Nucleus accumbens (tissue), 56 donors: Measurements from ENCODE around the gene IKZF2.

Experiments
- DNase-seq, 56 donors: peaks; one replicate each; lab custom pipeline; 2025; lab: John Stamatoyannopoulos, UW

IKZF2 gene

GRCh38 chr2:213010106-213010779, 141.2 kb downstream of the IKZF2 start:
- DNase-seq, result no peak

GRCh38 chr2:213007290-213007838, 144.0 kb downstream of the IKZF2 start:
- no peak for DNase-seq

DNA sequence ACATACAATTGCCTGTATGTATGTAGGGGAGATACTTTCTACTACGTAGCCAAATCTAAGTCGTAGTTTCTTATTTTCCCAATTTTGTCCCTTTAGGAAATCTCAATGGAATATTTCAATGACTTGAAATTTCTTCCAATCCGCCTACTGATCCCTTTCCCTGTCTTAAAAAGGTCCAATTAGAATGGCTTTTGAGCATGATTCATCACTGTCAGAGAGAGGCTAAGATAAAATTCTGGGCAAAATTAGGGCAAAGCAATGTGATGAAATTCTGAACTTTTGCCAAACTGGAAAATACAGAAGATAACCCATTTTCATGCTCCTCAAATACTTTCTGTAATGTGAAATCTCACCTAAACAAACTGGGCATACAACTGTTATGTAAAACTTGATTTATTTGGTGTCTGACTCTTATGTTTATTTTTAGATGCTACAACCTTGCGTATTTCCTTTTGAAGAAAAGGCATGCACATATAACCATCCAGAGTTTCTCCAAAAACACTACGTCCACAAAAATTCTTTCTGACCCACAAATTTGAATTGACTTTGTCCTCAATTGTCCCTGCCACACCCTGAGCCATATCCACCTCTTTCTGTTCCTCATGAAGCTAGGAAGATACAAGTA, 147.1 kb downstream of the IKZF2 start:
- no peak for DNase-seq

- no peak for DNase-seq
These were observed 149.0 kb downstream of the IKZF2 start for GRCh38 chr2:213002383-213002782.

DNA sequence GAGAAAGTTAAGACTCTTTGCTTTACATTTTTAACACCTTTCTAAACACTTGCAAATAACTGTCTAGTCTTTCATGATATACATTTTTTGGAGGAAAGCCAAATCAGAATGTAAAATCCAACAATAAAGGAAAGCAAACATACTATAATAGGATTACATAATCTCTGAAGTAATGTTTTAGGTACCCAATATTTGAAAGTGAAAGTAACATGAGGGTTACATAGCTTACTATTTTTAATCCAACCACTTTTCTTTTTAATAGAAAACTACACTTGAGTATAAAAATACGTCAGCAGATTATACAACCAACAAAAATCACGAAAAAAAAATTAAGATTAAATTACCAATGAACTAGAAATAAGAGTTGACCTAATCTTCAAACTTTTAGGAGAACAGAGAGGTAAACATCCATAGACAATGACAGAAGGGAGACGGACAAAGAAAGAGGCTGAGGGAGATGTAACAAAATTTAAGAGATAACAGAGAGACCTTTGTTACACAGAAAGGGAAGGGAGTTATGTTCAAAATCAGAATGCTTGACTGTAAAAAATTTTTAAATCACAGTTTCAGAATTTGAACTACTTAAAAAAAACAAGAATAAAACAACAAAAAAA, 150.0 kb downstream of the IKZF2 start:
- no peak for DNase-seq

- DNase-seq, result no peak
These were observed 152.6 kb downstream of the IKZF2 start for GRCh38 chr2:212998626-212999359.

DNA sequence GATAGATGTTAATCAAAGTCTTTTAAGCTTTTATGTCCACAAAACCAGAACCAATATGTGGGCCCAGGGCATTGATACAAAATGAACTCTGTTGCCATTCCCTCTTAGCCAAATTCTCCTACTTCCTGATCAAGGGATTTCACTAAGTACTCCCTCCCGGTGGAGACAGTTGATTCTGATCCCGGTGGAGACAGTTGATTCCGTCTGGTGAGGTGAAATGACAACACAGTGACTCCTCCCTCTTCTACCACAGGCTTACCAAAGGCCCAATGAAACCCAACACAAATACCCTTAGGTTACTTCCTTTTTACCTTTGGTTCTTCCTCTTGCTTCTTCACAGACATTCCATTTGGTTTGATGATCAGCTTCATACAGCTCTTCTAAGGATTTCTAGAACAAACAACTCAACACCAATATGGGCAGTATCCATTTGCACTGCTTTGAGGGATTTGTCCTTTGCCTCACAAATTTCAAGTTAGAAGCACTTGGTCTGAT, 153.8 kb downstream of the IKZF2 start:
- DNase-seq, result no peak

DNA sequence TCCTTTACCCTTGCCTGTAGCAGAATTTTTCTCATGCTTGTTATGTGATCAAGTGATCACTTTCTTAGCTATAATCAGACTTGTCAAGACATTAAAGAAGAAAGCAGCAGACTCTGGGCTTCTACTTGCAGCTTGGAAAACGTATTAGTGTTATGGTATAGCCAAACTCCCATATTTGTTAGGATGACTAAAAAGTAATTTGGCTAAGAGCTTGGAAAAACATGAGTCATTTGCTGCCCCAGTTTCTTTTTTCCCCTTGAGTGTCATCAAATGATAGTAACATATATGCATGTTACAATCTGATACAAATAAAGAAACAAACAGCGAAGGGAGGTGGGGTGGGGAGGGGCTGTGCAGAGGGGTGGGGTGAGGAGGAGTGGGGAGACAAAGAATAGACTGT, 155.5 kb downstream of the IKZF2 start:
- DNase-seq, result no peak

DNA sequence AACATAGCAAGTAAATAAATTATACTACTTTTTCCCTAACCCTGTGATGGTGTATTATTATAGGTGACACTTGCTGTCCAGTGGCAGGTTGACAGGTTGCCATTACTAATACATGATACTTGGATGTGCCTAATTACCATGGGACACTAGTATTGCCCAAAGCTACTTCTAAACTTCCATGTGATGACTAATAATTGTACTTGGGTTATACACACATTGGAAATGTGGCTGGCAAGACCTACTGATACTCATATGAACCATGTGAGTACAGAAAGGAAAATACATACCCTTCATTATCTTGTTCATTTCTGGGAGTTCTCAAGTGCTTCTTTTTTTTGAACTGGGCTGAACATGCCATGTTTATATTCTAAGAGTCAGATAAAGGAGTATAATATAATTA, 156.4 kb downstream of the IKZF2 start:
- DNase-seq, result no peak

DNA sequence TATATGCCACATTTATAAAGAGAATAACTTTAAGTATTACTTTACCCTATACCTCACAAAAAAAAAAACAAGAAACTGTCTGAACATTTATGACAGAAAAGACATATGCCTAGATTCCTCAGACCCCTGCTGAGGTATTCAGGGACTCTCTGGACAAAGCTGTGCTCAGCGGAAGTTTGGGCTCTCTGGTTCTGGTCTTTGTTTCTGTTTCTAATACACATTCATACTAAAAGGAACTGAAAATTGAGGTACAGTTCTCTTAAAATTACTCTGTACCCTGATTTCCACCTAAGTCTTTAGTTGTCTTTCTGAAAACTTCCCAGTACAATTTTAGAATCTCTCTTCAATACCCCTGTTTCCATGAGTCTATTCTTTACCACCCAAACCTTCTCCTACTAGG, 160.3 kb downstream of the IKZF2 start:
- DNase-seq, result no peak

GRCh38 chr2:212990697-212991096, 160.7 kb downstream of the IKZF2 start:
- DNase-seq, result no peak

GRCh38 chr2:212987492-212987891, 163.9 kb downstream of the IKZF2 start:
- DNase-seq, result no peak

GRCh38 chr2:212984129-212984528, 167.3 kb downstream of the IKZF2 start:
- DNase-seq, result no peak

DNA sequence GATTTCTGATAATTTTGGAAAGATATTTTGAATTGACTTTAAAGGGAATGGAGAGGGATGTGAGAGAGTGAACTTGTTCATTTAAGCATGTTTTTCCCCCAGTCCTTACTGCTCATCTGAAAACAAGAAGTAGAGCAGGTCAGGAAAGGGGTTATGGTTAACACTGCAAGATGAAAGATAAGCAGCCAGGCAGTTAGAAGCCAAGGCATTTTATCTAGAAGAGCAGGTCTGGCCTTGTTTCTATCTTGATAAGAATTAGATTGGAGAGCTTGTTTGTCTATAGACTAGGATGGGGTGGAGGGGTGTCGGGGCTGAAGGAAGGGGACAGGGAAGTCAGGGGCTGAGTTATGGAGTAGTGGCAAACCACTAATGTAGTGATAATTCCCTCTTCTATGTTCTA, 171.6 kb downstream of the IKZF2 start:
- no peak for DNase-seq

DNA sequence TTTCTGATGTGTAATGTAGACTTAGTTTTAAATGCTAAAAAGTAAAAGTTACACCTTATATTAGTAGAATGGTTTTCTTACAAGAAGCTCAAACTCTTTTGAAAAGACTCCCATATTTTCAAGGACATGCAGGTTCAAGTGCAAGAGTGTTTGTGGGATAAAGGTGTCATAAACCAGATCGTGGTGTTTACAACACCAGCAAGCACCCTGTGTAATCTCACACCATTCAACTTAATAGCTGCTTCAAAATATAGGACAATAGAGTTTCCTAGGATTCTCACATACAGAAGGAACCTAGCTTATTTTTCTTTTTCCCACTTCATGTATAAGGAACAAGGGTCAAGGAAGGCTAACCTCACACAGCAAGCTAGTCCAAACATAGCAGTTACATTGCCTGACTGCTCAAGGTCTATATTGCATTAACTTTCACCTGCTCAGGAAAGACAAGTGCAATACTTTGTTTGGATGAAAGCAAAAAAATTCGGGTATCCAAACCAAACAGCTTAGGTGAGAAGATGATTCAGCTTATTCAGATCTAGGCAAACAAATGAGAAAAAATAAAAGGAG, 172.3 kb downstream of the IKZF2 start:
- no peak for DNase-seq

DNA sequence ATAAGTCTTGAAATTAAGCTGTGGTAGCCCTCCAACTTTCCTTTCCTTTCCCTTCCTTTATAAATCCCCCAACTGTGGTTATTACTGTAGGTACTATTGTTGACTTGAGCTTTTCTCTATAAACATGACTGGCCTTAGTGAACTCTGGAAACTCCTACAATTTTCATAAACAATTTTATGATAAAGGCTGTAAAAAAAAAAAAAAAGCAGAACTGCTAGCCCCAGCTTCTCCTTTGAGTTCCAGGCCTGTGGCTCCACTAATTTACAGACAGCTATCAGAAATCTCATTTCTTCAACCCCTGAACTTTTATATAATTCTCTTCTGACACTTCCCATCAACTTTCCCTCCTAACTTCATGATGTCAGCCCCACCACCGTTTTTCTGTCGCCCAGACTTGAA, 174.3 kb downstream of the IKZF2 start:
- DNase-seq, result no peak

GRCh38 chr2:212975333-212975732, 176.1 kb downstream of the IKZF2 start:
- DNase-seq, result no peak

GRCh38 chr2:212974692-212975091, 176.7 kb downstream of the IKZF2 start:
- no peak for DNase-seq

DNA sequence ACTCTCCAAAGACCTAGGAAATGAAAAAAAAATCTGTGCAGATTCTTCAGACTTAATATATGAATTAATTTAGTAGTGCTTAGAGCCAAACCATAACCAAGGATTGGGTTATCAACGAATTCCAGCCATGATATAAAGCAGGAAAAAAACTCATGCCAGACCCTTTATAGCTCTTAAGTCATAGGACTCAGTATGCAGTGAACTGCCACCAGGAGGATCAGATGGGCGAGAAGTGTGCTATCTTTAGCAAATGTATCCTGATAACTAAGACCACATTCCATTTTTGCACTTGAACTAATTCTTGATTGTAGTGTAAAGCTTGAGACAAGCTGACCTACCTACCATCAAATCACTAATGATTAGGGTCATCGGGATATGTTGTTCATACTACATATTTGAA, 178.1 kb downstream of the IKZF2 start:
- no peak for DNase-seq

DNA sequence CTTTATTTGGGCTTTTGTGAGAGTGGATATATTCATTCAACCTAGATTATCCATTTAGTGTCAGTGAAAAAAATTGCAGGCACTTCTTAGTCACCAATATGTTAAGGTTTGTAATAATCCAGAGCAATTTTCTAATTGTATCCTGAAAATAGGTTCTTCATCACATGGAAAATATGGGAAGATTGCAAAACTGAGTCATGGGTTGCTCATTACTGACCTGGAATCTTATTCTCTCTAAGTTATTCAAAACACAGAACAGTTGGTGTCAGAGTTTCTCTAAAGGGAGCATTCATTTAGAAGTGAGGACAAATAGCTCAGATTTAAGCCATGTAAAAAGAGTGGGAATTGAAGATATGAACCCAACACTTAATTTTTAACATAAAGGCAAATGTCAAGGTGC, 181.3 kb downstream of the IKZF2 start:
- DNase-seq, result no peak
